Right lobe of liver (tissue), 6 donors: ENCODE results near the gene DCUN1D3. TPM values are rescaled to one million over a fixed set of nuclear protein-coding genes. Genes with fewer than 3 reads are reported as not detected.
"Not testable (repeated sequence)": the region's sequence is repeated elsewhere in the genome, so short reads cannot be mapped to it uniquely, and the experiment has no call there.

ENCODE experiments used
- ATAC-seq, 4 donors: fragments of 200-7000 bp; cut with Tn5 transposase; one replicate each; pipeline ENCODE4 v1.9.1; 2020; ENCODE audit warnings: mild to moderate bottlenecking in 4 of 4, moderate library complexity in 4 of 4
- DNase-seq, 3 donors: peaks; one replicate each; pipeline ENCODE4 v3.0.0-alpha.2; 2020
- H3K27ac ChIP-seq, 3 donors: fragments of 200-600 bp; one replicate each; pipeline ENCODE4 v1.8.0; 2022
- H3K27me3 ChIP-seq, 2 donors: fragments of 200-600 bp; one replicate each; pipeline ENCODE4 v1.8.0; 2022
- H3K36me3 ChIP-seq, 4 donors: fragments of 200-600 bp; sonication (generic) in 1 of 4; one replicate each; pipeline versions ENCODE4 v1.5.1 to v1.8.0; 2017 to 2022; ENCODE audit warnings: control low read depth in 1 of 4
- H3K4me1 ChIP-seq, 4 donors: fragments of 200-600 bp; sonication (generic) in 1 of 4; one replicate each; pipeline versions ENCODE4 v1.5.1 to v1.8.0; 2017 to 2022; ENCODE audit warnings: control low read depth in 1 of 4
- H3K4me3 ChIP-seq, 3 donors: fragments of 200-600 bp; one replicate each; pipeline ENCODE4 v1.8.0; 2022
- H3K9me3 ChIP-seq, 4 donors: fragments of 200-600 bp; sonication (generic) in 1 of 4; one replicate each; pipeline versions ENCODE4 v1.5.1 to v1.8.0; 2017 to 2022; ENCODE audit warnings: control low read depth in 1 of 4
- POLR2A ChIP-seq: fragments of 450-650 bp; IDR thresholded peaks from one replicate; pipeline ENCODE4 v1.6.1; 2017; ENCODE audit warnings: antibody characterized with exemption, mild to moderate bottlenecking
- WGBS: methylation state at CpG from one replicate; pipeline ENCODE4 v1.1.6; 2018; ENCODE audit warnings: low coverage, low lambda C conversion rate; ENCODE audit not compliant: insufficient coverage; ENCODE audit errors: missing lambda C conversion rate; 5-methylcytosine and 5-hydroxymethylcytosine counted together
- intact Hi-C, 2 donors: fragments of 100-400 bp; cut with DNase I; formaldehyde crosslinking; loops; one replicate each; pipeline versions ENCODE4 v1.11.2 to v1.14.1; 2022
- total RNA-seq, 6 experiments: library from RNA; depleted of rRNA in 2 of 6; stranded (reverse); fragments of >200 nt in 2 of 6; fragmentation: NEBNext Ultra II Directional in 3 of 6; extraction: Animal tissue kit (Norgen Biotek cat#: 25700) in 3 of 6; gene quantifications; one replicate each; pipeline versions ENCODE4 v1.1.0 to v1.2.4, GENCODE V29; 2016 to 2023
- TF ChIP-seq, protein P1 (sequence below), 4 donors: fragments of 200-600 bp in 3 of 4; fragments of 450-650 bp in 1 of 4; IDR thresholded peaks; one replicate each; pipeline versions ENCODE4 v1.5.1 to v1.8.0; 2016 to 2022; ENCODE audit warnings: antibody characterized with exemption in 4 of 4, mild to moderate bottlenecking in 2 of 4
- donor health status: DM: no; HTN: yes; CAD: no.
- donor health status: DM: no; HTN: no; CAD: no.
- donor health status: DM: no; HTN: no; CAD: no.
- donor health status: DM: no; HTN: yes; CAD: no.
- donor health status: DM: no; HTN: yes; CAD: no.

DCUN1D3 gene
- total RNA-seq, 6 experiments from 2014 or later, result 10.3 to 15.1 (median 13.8) TPM

DNA sequence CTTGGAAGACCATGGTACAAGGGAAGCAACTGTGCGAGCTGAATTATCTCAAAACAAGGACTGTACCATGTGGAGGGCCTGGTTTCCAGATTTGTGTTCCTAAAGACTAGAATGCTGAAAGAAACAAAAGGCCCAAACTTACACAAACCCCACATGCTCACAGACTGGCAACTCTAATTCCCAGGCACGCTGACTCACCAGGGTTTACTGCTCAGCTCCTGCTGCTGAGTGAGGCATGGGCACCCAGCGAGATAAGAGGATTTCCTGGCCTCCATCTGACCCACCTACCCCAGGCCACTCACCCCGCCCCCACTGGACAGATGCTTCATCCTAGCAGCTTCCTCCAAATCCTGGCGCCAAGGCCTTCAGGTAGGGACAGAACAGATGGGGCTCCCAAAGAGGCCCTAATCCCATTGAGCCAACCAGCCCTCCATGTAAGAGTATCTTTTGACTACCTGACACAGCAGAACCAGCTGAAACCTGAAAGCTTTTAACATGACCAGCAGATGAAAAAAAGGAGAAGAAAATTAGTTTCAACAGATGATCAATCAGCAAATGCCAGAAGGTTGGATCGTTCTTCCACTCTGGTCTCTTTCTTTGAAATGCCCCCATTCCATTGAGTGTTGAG lies 33.9 kb downstream of the DCUN1D3 start:
- peak in 1 of 4 donors; percentile 74 for ATAC-seq
- 58% methylated on average over 5 of the region's 6 CpGs for WGBS

DNA sequence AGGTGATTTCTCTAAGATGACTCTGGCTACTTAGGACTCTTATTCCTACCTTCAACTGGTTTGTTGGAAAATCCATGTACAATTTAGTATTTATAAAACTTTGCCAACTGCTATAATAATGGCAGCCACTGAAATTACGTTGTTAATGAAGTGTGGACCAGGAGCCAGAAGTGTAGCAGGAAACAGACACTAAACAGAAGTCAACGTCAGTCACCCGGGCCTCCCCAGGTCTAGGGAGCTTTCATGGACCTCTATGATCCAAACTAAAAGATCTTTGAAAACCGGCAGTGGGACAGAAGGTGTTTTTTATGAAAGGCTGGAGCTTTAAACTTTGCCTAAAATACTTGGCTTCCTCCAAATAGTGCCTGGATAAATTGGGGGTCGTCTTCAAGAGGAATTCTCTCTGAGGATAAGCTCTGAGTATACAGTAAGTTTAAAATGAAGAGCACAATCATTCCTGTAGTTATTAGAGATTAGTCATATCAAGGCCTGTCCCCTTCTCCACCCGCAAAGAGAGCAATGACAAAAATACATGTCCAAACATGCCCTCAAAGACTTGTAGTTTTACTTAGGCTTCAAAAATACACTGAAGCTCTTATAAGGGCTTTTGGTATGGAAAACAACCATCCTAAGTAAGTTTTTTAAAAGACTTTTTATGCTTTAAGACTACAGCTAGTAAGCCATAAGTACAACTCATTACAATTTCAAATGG lies 34.6 kb downstream of the DCUN1D3 start:
- DNase-seq (no peak), ATAC-seq (no peak)
- Histone ChIP-seq H3K36me3 (peaks cover 0 to 15% (median 8%) of the 10 kb centered on the region in 4 donors), H3K27ac (no peak overlapping the region), H3K4me3 (no peak overlapping the region), H3K27me3 (no peaks in the 10 kb centered on the region), H3K4me1 (peaks cover 0 to 40% (median 15%) of the 10 kb centered on the region in 4 donors), H3K9me3 (no peaks in the 10 kb centered on the region)
- 78% methylated on average over 6 of the region's 6 CpGs for WGBS
- intact Hi-C loops, result no loop called here
- TF ChIP-seq POLR2A, result no peak
- TF ChIP-seq, protein P1, sequence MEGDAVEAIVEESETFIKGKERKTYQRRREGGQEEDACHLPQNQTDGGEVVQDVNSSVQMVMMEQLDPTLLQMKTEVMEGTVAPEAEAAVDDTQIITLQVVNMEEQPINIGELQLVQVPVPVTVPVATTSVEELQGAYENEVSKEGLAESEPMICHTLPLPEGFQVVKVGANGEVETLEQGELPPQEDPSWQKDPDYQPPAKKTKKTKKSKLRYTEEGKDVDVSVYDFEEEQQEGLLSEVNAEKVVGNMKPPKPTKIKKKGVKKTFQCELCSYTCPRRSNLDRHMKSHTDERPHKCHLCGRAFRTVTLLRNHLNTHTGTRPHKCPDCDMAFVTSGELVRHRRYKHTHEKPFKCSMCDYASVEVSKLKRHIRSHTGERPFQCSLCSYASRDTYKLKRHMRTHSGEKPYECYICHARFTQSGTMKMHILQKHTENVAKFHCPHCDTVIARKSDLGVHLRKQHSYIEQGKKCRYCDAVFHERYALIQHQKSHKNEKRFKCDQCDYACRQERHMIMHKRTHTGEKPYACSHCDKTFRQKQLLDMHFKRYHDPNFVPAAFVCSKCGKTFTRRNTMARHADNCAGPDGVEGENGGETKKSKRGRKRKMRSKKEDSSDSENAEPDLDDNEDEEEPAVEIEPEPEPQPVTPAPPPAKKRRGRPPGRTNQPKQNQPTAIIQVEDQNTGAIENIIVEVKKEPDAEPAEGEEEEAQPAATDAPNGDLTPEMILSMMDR (IDR thresholded peaks at IDR 0.05), result no peak

More for the DNA sequence above, 33.9 kb downstream of the DCUN1D3 start:
- Histone ChIP-seq H3K27me3 (no peaks in the 10 kb centered on the region), H3K4me1 (peaks cover 0 to 44% (median 15%) of the 10 kb centered on the region in 4 donors), H3K9me3 (no peaks in the 10 kb centered on the region), H3K4me3 (no peak overlapping the region), H3K36me3 (peaks cover 0 to 10% (median 4%) of the 10 kb centered on the region in 4 donors), H3K27ac (no peak overlapping the region)
- TF ChIP-seq, protein P1 (IDR thresholded peaks at IDR 0.05), result no peak
- TF ChIP-seq POLR2A, result no peak
- peak in 1 of 3 donors; percentile 80 for DNase-seq
- intact Hi-C loops, result no loop called here

DNA sequence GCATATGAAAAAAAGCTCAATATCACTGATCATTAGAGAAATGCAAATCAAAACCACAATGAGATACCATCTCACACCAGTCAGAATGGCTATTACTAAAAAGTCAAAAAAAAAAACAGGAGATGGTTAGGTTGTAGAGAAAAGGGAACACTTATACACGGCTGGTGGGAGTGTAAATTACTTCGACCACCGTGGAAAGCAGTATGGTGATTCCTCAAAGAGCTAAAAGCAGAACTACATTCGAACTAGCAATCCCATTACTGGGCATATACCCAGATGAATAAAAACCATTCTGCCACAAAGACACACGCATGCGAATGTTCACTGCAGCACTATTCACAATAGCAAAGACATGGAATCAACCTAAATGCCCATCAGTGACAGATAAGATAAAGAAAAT lies 35.8 kb downstream of the DCUN1D3 start:
- intact Hi-C loops, H3K27ac ChIP-seq, ATAC-seq, H3K4me3 ChIP-seq, H3K27me3 ChIP-seq, H3K9me3 ChIP-seq, DNase-seq: not testable (repeated sequence)
- peaks cover 0 to 30% (median 11%) of the 10 kb centered on the region in 4 donors for H3K4me1 ChIP-seq
- 95% methylated on average over 6 of the region's 6 CpGs for WGBS
- peaks cover 0 to 27% (median 14%) of the 10 kb centered on the region in 4 donors for H3K36me3 ChIP-seq

DNA sequence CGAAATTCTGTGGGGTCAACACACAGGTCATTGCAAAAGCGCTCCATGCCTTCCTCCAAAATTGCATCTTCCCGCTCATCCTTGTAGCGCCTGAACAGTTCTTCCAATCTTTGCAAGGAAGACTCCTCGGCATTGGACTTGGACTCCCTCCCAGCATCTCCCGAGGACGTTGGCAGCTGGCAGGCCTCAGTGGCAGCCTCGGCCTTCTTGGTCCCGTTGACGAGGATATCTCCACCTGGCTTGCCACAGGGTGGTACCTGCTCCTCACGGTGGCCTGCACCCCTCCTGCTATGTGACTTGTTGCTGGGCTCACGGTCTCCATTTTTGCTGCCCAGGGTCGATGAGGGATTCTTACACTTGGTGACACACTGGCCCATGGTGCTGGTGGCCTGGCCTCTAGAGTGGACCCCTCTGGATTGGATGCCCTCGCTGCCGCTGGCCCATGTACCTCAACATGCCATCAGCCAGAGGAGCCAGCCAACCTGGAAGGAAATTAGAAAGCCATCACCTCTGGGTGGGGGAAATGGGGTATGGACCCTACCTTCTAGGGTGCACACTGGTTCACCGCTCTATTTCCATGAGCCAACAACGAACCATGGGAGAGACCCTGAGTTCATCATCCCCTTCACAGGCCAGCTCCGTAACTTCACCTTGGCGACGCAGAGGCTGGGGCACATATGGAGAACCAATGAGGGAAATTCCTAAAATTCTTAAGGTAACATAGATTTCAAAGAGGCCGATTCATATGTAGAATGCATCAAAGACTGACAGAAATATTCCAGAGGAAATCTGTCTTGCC lies 37.8 kb downstream of the DCUN1D3 start:
- no peak overlapping the region for H3K27ac ChIP-seq
- ATAC-seq (no peak), DNase-seq (no peak)
- intact Hi-C loops, result no loop called here
- no peaks in the 10 kb centered on the region for H3K27me3 ChIP-seq
- H3K36me3 ChIP-seq, result peaks cover 0 to 31% (median 14%) of the 10 kb centered on the region in 4 donors
- peaks cover 0 to 15% (median 3%) of the 10 kb centered on the region in 4 donors for H3K4me1 ChIP-seq
- no peak overlapping the region for H3K4me3 ChIP-seq
- H3K9me3 ChIP-seq, result no peaks in the 10 kb centered on the region
- 90% methylated on average over 8 of the region's 21 CpGs for WGBS
- TF ChIP-seq, protein P1 (IDR thresholded peaks at IDR 0.05), result no peak

DNA sequence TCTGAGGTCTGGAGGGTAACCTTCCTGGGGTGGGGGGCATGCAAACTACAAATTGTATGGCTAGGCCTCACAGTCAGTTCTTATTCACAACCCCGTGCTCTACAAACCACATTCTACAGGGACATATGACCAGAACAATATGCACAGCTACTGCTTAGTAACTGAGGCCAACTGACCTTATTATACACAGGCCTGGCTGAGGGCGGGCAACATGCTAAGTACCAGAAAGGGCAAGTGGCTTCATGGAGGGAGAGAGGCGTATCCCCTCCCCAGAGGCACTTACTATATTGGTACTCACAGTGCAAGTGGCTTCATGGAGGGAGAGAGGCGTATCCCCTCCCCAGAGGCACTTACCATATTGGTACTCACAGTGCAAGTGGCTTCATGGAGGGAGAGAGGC lies 39.2 kb downstream of the DCUN1D3 start:
- H3K27ac ChIP-seq, H3K4me1 ChIP-seq, intact Hi-C loops, ATAC-seq, H3K9me3 ChIP-seq, H3K4me3 ChIP-seq, H3K27me3 ChIP-seq, DNase-seq: not testable (repeated sequence)
- WGBS, result 93% methylated on average over 2 of the region's 4 CpGs
- peaks cover 0 to 31% (median 14%) of the 10 kb centered on the region in 4 donors for H3K36me3 ChIP-seq
